NCI-H345 treated with DMSO at 0.1 percent for 48 hours (cell line): ENCODE data around the gene RNF220.
"Not testable (repeated sequence)": the region's sequence is repeated elsewhere in the genome, so short reads cannot be mapped to it uniquely, and the experiment has no call there.

Source experiments
- DNase-seq: peaks from one replicate; lab custom pipeline; 2025; ENCODE audit not compliant: unreplicated experiment; lab: John Stamatoyannopoulos, UW

RNF220 gene

DNA sequence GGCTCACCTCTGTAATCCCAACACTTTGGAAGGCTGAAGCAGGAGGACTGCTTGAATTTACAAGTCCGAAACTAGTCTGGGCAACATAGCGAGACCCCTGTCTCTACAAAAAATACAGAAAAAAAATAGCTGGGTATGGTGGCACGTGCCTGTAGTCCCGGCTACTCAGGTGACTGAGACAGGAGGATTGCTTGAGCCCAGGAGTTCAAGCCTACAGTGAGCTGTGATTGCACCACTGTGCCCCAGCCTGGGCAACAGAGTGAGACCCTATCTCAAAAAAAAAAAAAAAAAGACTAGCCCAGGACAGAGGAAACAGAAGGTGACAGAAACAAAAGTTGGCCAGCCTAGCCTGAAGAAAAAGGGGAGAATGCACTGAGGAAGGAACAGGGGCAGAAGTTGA, 290.6 kb downstream of the RNF220 start:
- no peak for DNase-seq

DNA sequence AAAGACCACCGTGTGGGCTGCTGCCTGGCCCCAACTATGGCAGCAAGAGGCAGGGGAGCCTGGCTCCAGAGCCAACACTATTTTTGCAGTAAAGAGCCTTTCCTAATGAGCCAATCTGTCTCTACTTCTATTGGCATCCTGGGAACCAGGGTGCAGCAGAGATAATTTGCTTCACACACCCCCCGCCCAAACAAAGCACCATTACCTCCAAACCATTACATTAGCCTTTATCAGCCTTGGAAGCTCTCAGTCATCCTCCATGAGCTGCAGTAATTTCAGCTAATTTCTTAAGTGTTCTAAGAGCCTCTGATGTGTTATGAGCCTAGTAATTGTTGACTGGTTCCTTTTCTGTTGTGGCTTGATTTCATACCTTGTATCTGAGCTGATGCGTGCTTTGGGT, 291.0 kb downstream of the RNF220 start:
- no peak for DNase-seq

GRCh38 chr1:44696789-44697345, 291.8 kb downstream of the RNF220 start:
- DNase-seq, result no peak

- no peak for DNase-seq
These were observed 293.1 kb downstream of the RNF220 start for GRCh38 chr1:44698138-44698537.

GRCh38 chr1:44699375-44699774, 294.3 kb downstream of the RNF220 start:
- DNase-seq, result not testable (repeated sequence)

DNA sequence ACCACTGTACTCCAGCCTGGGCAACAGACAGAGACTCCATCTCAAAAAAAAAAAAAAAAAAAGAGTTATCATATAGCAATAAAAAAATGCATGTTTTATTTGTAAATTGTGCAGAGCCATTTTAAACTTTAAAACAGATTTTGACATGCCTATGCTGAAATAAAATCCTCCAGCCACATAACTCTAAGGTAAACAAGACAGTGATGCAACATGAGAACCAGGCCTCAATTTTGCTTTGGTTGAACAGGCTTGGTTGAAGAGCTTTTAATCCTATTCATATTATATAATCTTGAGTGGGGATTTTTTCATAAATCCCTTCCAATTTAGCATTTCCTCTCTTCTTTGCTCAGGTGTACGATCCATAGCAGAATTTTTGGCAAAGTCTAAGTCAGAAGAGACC, 295.5 kb downstream of the RNF220 start:
- DNase-seq, result no peak

DNA sequence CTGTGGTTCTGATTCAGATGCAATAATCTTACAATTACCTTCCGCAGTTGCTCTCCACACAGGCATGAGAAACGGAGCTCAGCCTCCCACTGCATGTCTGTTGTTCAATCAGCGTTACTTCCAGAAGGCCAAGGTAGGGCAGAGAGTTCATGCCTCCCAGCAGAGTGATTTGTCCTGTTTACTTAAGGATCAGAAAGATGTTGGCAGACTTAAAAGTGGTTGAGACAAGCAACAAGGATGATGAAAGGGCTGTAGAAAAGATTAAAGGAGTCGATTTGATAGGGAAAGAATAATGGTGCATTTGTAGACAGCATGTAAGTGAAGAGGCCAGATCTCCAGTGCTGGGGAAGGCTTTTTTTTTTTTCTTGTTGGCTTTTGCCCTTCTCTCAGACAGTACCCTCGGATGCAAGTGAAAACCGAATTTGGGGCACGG, 296.1 kb downstream of the RNF220 start:
- DNase-seq, result no peak
